Vagina (tissue), 2 donors: ENCODE results near the gene ZNF304. TPM values are rescaled to one million over a fixed set of nuclear protein-coding genes. Genes with fewer than 3 reads are reported as not detected.

ENCODE experiments used
- DNase-seq, 2 donors: peaks; one replicate each; pipeline ENCODE4 v3.0.0-alpha.2; 2017; ENCODE audit errors: extremely low spot score in 2 of 2
- H3K27ac ChIP-seq: fragments of 200-600 bp; sonication (generic); one replicate; pipeline ENCODE4 v1.5.1; 2019
- H3K27me3 ChIP-seq: fragments of 200-600 bp; sonication (generic); one replicate; pipeline ENCODE4 v1.5.1; 2019
- H3K36me3 ChIP-seq, 2 donors: fragments of 200-600 bp; sonication (generic); one replicate each; pipeline ENCODE4 v1.5.1; 2017 to 2019
- H3K4me1 ChIP-seq: fragments of 200-600 bp; sonication (generic); one replicate; pipeline ENCODE4 v1.5.1; 2019
- H3K4me3 ChIP-seq, 2 donors: fragments of 200-600 bp; sonication (generic); 1 replicate in 1 of 2; 2 replicates in 1 of 2; pipeline ENCODE4 v1.5.1; 2016 to 2019
- H3K9me3 ChIP-seq: fragments of 200-600 bp; sonication (generic); one replicate; pipeline ENCODE4 v1.5.1; 2019
- CTCF ChIP-seq, 3 experiments: fragments of 450-650 bp in 2 of 3; fragments of 200-600 bp in 1 of 3; sonication (generic) in 1 of 3; IDR thresholded peaks; one replicate each; pipeline ENCODE4 v1.5.1; 2017 to 2019; ENCODE audit warnings: antibody characterized with exemption in 3 of 3, mild to moderate bottlenecking in 2 of 3, moderate library complexity in 2 of 3
- POLR2A ChIP-seq, 2 donors: fragments of 450-650 bp; IDR thresholded peaks; one replicate each; pipeline ENCODE4 v1.6.1; 2017; ENCODE audit warnings: antibody characterized with exemption in 2 of 2, mild to moderate bottlenecking in 2 of 2, moderate library complexity in 2 of 2
- POLR2AphosphoS5 ChIP-seq, 2 donors: sonication (generic); formaldehyde crosslinking; IDR thresholded peaks; one replicate each; pipeline ENCODE4 v1.9.0; 2017; ENCODE audit warnings: antibody characterized with exemption in 2 of 2, mild to moderate bottlenecking in 2 of 2, low read depth in 1 of 2; ENCODE audit not compliant: insufficient read depth in 1 of 2
- intact Hi-C: fragments of 100-400 bp; cut with DNase I; formaldehyde crosslinking; loops from one replicate; pipeline ENCODE4 v1.15.1; 2023
- total RNA-seq: library from RNA; depleted of rRNA; stranded (reverse); fragments of >200 nt; gene quantifications from one replicate; pipeline ENCODE4 v1.2.3, GENCODE V29; 2016

ZNF304 gene
- total RNA-seq, 1 donor from 2014 or later, result 5.9 TPM

GRCh38 chr19:57357406-57357805, 6.3 kb downstream of the ZNF304 start:
- TF ChIP-seq POLR2A (IDR thresholded peaks at IDR 0.05) (no peak), POLR2AphosphoS5 (IDR thresholded peaks at IDR 0.05; ENCODE audit: insufficient read depth in 1 of 2, low read depth in 1 of 2) (no peak), CTCF (IDR thresholded peaks at IDR 0.05) (no peak)
- H3K4me1 ChIP-seq, result peaks cover 3% of the 10 kb centered on the region
- H3K9me3 ChIP-seq, result peaks cover 41% of the 10 kb centered on the region
- peaks cover 17 to 67% of the 10 kb centered on the region in 2 donors for H3K36me3 ChIP-seq
- no peak overlapping the region for H3K27ac ChIP-seq
- no peaks in the 10 kb centered on the region for H3K27me3 ChIP-seq
- intact Hi-C loops, result no loop called here
- no peak for DNase-seq
- H3K4me3 ChIP-seq, result no peak overlapping the region

GRCh38 chr19:57359300-57359699, 8.2 kb downstream of the ZNF304 start:
- intact Hi-C loops, result no loop called here
- peaks cover 35% of the 10 kb centered on the region for H3K9me3 ChIP-seq
- no peak for DNase-seq
- no peak overlapping the region for H3K27ac ChIP-seq
- no peak overlapping the region for H3K4me3 ChIP-seq
- no peak for TF ChIP-seq POLR2A (IDR thresholded peaks at IDR 0.05)
- TF ChIP-seq CTCF (IDR thresholded peaks at IDR 0.05), result no peak
- TF ChIP-seq POLR2AphosphoS5 (IDR thresholded peaks at IDR 0.05; ENCODE audit: insufficient read depth in 1 of 2, low read depth in 1 of 2), result no peak
- peaks cover 13 to 48% of the 10 kb centered on the region in 2 donors for H3K36me3 ChIP-seq
- H3K4me1 ChIP-seq, result peaks cover 15% of the 10 kb centered on the region
- no peaks in the 10 kb centered on the region for H3K27me3 ChIP-seq

- peaks cover 0 to 23% of the 10 kb centered on the region in 2 donors for H3K36me3 ChIP-seq
- H3K9me3 ChIP-seq, result peaks cover 22% of the 10 kb centered on the region
- intact Hi-C loops, result no loop called here
- no peak for DNase-seq
- H3K4me1 ChIP-seq, result peaks cover 18% of the 10 kb centered on the region
- H3K27ac ChIP-seq, result peak overlapping the region; percentile 94
- peak overlapping the region; percentile 70 to 82 for H3K4me3 ChIP-seq
- TF ChIP-seq POLR2A (IDR thresholded peaks at IDR 0.05) (no peak), POLR2AphosphoS5 (IDR thresholded peaks at IDR 0.05; ENCODE audit: insufficient read depth in 1 of 2, low read depth in 1 of 2) (no peak), CTCF (IDR thresholded peaks at IDR 0.05) (no peak)
- no peaks in the 10 kb centered on the region for H3K27me3 ChIP-seq
Observed at GRCh38 chr19:57362419-57362818, 11.3 kb downstream of the ZNF304 start.

- Histone ChIP-seq H3K27me3 (no peaks in the 10 kb centered on the region), H3K36me3 (peaks cover 0 to 16% of the 10 kb centered on the region in 2 donors), H3K4me1 (peaks cover 18% of the 10 kb centered on the region), H3K4me3 (peak within 1 kb of the TSS; percentile 70 to 82), H3K27ac (peak within 1 kb of the TSS; percentile 94), H3K9me3 (peaks cover 16% of the 10 kb centered on the region)
- DNase-seq, result peak; percentile 99
- intact Hi-C loops, result no loop called here
- TF ChIP-seq CTCF (IDR thresholded peaks at IDR 0.05) (no peak), POLR2AphosphoS5 (IDR thresholded peaks at IDR 0.05; ENCODE audit: insufficient read depth in 1 of 2, low read depth in 1 of 2) (peak; percentile 88 to 98), POLR2A (IDR thresholded peaks at IDR 0.05) (peak in 1 of 2 donors; percentile 31)
Observed at GRCh38 chr19:57362997-57363687, 12.1 kb downstream of the ZNF304 start, which contains the start of the genes TRAPPC2B and ZNF547. TSS of gene TRAPPC2B (plus strand) at chr19:57363551. CDS start at chr19:57364834, 1,283 bp downstream. TSS of gene ZNF547 (plus strand) at chr19:57363551. CDS start at chr19:57368556, 5,005 bp downstream.

- TF ChIP-seq POLR2A (IDR thresholded peaks at IDR 0.05) (no peak), CTCF (IDR thresholded peaks at IDR 0.05) (no peak), POLR2AphosphoS5 (IDR thresholded peaks at IDR 0.05; ENCODE audit: insufficient read depth in 1 of 2, low read depth in 1 of 2) (no peak)
- H3K27me3 ChIP-seq, result no peaks in the 10 kb centered on the region
Observed at GRCh38 chr19:57363688-57364181, 12.7 kb downstream of the ZNF304 start.

More at GRCh38 chr19:57363688-57364181, 12.7 kb downstream of the ZNF304 start:
- DNase-seq, result no peak
- peak overlapping the region; percentile 70 to 82 for H3K4me3 ChIP-seq
- peaks cover 18% of the 10 kb centered on the region for H3K4me1 ChIP-seq
- peak overlapping the region; percentile 94 for H3K27ac ChIP-seq
- peaks cover 0 to 13% of the 10 kb centered on the region in 2 donors for H3K36me3 ChIP-seq
- intact Hi-C loops, result no loop called here
- H3K9me3 ChIP-seq, result peaks cover 10% of the 10 kb centered on the region
